HG02759 (cell line): ENCODE results near the gene CACTIN.
A peak's percentile ranks its signal among the peaks of the same experiment; 100 is the strongest.
"Not testable (repeated sequence)": the region's sequence is repeated elsewhere in the genome, so short reads cannot be mapped to it uniquely, and the experiment has no call there.

ENCODE experiments used
- ATAC-seq: cut with Tn5 transposase; IDR thresholded peaks from one replicate; pipeline ENCODE4 v1.9.1; 2021; ENCODE audit warnings: mild to moderate bottlenecking, moderate library complexity; ENCODE audit not compliant: unreplicated experiment

Gene CACTIN

GRCh38 chr19:3626473-3627350 is at the start of gene CACTIN:
Gene CACTIN, minus strand, starts transcription at chr19:3626790. Its CDS starts 28 bp downstream, at chr19:3626762.
- peak; percentile 89 for ATAC-seq

DNA sequence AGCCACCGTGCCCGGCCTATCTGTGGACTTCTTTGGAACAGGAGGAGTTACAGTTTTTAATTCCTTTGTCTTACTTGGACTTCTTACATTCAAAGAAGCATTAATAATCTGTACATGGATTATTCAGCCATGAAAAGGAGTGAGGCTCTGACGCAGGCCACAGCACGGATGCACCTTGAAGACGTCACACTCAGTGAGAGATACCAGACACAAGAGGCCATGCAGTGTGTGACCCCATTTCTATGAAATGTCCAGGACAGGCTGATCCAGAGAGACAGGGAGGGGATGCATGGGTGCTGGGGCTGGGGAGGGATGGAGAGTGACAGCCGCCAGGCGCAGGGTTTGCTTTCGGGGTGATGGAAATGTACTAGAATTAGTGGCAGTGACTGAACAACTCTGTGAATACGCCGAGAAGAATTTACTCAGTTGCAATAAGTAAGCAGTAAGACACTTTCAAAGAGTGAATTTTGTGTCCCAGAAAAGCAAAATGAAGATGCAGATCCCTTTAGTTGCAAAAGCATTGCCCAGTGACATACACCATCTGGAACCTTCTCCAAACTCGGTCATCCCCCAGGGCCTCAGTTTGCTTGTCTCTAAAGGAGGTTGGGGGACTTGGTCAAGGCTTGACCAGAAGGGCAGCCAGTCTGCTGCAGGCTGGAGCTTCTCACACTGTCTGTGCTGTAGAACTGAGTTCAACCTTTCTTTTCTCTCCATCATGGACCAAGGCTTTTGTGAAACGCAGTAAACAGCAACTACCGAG is 48.4 kb upstream of the CACTIN start:
- no peak for ATAC-seq

- no peak for ATAC-seq
Observed at GRCh38 chr19:3673506-3674439, 47.2 kb upstream of the CACTIN start.

DNA sequence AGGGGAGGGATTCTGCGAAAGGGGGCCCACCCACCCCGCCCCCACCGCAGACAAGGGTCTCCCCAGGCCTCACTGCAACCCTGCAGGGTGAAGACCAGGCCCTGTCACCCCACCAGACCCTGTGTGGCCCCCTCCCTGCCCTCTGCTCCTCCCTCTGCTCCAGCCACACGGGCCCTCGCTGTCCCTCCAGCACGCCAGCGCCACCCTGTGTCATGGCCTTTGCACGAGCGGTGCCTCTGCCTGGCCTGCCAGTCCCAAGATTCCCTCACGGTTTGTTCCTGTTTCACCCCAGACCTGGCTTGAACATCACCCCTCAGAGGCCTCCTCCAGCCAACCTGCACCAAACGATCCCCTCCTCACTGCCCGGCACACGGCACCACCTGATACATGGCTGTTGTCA is 46.4 kb upstream of the CACTIN start:
- no peak for ATAC-seq

- no peak for ATAC-seq
Observed at GRCh38 chr19:3672575-3672948, 46.0 kb upstream of the CACTIN start.

- no peak for ATAC-seq
Observed at GRCh38 chr19:3671680-3672574, 45.3 kb upstream of the CACTIN start.

DNA sequence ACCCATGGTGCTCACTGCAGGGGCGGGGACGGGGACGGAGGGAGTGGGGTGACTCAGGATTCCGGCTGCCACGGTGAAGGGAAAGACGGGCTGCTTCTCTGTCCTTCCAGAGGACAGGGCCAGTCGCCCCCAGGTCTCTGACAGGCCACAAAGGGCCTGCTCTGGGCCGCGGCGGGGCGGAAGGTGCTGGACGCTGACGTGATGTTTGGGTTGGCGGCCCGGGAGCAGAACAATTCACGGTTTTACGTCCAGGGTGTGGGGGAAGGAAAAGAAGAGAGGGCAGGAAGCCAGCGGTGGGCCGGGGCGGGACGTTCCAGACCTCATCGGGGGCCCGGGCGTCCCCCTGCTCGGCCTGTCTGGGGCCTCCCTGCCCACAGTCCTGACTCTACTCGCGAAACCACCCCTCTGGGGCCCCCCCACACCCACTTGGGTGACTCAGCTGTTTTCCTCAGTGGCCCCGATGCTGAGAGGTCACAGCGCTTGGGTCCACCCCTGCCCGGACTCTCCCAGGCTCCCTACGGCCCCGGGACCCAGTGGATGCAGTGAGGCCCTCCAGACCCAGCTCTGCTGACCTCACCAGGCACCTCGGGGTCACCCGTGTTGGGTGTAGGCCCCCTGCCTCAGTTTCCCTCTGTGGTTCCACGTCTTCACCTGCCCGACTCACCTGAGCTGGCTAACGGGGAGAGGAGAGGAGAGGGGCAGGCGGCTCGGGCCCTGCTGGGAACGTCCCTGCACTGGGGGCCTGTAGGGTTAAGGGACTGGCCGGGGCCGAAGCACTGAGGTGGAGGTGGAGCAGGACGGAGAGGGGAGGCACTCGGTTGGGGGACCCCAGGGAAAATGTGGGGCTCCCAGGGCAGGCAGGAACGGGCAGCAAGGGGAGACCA is 44.4 kb upstream of the CACTIN start:
- ATAC-seq = no peak

DNA sequence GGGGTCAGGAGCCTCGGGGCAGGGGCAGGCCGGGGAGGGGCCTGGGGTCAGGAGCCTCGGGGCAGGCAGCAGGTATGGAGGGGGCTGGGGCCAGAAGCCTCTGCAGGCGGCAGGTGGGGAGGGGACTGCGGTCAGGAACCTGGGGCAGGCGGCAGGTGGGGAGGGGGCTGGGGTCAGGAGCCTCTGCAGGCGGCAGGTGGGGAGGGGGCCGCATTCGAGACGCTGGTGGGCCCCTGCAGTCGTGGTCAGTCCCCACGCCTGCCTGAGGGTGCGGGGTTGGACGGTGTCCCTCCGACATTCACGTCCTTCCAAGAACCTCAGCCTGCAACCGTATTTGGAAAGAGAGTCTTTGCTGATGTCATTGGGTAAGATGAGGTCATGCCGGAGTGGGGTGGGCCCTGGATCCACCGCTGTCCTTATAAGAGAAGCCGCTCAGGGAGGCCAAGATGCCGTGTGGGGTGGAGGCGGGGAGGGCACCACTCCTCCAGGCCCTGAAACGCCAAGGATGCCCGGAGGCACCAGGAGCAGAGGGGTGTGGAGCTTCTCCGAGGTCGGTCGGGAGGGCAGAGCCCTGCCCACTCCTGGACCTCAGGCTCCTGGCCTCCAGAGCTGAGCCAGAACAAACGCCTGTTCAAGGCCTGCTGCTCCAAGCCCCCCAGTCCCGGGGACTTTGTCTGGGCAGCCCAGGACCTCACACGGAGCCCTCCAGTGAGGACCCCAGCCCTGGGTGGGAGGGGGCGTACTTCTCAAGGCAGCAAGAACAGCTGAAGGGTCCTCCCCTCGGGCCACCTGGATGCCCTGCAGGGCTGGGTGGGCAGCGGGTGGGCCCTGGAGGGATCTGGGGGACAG is 43.6 kb upstream of the CACTIN start:
- no peak for ATAC-seq

DNA sequence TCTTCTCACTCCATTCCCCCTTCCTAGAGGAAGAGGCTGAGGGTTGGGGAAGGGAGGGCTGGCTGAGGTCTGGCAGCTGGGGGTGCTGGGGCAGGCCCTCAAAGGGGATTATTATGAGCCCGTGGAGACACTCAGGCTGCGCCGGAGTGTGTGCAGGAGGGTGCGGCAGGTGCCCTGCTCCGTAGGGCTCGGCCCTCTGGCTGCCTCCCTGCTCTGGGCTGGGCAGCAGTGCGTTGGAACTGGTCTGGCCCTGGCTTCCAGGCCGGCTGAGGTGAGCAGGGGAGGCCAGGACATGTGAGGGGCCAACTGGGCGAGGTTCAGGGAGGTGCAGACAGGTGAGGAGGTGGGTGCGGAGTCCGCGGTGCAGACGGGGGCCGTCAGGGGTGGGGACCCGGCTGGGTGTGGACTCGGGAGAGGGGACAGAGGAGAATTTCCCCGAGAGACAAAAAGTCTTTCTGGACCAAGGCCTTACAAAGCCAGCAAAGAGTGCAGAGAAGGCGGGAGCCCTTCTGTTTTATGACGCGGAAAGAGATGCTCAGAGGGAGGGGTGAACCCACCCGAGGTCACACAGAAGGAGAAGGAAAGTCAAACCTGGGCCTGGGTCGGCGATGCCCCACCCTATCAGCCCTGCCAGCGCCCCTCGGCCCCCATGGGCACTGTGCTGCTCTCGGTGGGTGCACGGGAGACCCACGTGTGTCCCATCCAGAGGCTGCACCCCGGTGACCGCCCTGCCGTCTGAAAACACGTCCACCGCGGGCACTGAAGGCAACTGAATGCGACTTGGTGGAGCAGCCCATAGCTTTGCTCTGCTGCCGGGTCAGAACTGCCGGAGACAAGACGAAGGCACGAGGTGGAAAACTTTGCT is 42.7 kb upstream of the CACTIN start:
- ATAC-seq = no peak

- no peak for ATAC-seq
Observed at GRCh38 chr19:3668331-3669081, 41.9 kb upstream of the CACTIN start.

DNA sequence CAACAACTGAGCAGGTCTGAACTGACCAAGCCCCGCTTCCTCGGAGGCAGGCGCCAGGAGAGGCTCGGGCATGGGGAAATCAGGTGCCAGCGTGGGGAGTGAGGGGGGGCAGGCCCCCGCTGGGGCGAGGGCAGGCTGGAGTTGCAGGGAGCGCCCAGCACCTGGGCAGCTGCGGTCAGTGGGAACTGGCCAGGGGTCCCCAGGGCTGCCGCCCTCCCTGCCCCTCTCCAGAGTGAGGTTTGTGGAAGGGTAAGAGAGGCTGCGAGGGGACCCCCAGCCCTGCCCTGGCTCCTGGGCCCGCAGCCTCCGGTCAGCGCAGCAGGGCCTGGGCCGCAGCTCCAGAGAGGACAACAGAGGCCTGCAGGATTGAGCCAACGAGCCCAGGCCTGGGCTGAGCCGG is 41.2 kb upstream of the CACTIN start:
- ATAC-seq = no peak

DNA sequence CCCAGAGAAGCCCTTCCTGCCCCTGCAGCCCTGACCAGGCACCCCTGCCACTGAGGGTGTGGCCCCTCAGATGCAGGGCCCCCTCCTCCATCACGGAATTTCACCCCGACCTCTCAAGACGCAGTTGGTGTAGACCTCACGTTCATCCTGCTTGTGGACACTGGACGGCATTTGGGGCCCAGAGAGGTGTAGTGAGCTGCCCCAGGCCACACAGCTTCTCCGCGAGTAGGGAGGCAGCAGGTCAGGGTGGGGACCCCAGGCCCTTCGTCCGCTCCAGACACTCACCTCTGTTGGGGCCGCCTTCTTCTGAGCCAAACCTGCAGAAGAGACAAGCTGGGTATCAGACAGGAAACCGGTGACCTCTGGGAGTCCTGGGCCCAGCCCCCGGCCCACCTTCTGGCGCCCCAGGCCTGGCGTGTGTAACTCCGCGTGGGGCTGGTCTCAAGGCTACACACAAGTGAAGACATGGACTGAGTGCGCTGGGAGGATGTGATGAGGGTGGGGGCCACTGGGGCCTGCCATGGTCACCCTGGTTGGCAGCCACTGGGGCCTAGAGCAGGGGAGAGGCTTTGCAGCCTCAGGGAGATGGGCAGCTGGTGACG is 40.5 kb upstream of the CACTIN start:
- no peak for ATAC-seq

DNA sequence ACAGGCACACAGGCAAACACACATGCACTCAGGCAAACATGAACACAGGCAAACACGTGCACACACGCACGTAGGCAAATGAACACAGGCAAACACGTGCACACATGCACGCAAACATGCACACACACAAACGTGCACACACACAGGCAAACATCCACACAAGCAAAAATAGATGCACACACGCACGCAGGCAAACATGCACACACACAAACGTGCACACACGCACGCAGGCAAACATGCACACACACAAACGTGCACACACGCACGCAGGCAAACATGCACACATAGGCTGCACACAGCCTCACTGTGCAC is 39.9 kb upstream of the CACTIN start:
- ATAC-seq = not testable (repeated sequence)

DNA sequence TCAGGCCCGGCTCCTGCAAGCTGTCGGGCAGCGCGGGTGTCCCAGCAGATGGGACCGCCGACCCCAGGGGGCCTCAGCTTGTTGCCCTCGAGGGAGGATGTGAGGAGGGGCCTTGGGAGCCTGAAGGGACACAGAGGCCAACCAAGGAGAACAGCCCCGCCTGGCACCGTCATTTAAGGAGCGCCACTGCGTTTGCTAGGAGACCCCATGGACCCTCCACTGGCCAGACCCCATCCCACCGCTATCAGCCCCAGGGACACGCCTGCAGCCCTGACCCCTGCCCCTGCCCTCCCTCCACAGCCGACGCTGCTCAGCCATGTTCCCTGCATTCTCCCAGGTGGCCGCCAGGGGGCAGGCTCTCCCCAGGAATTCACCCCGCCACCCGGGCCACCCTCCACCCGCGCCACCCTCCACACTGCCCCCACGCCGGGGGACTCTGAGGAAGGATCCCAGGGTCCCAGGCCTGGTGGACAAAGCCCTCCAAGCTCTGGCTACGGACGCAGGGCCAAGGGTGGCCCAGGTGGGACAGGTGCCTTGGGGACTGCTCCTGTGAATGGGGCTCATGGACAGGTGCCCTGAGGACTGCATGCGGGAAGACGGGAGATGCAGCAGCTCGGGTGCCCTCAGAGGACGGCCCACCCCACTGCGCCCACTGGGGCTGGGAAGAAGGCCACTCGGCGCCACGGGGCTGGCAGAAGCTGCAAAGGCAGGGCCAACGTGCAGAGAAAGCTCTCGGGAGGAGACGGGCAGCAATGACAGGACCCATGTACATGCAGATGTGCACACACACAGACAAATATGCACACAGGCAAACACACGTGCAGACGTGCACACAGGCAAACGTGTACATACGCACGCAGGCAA is 39.3 kb upstream of the CACTIN start:
- ATAC-seq = no peak

DNA sequence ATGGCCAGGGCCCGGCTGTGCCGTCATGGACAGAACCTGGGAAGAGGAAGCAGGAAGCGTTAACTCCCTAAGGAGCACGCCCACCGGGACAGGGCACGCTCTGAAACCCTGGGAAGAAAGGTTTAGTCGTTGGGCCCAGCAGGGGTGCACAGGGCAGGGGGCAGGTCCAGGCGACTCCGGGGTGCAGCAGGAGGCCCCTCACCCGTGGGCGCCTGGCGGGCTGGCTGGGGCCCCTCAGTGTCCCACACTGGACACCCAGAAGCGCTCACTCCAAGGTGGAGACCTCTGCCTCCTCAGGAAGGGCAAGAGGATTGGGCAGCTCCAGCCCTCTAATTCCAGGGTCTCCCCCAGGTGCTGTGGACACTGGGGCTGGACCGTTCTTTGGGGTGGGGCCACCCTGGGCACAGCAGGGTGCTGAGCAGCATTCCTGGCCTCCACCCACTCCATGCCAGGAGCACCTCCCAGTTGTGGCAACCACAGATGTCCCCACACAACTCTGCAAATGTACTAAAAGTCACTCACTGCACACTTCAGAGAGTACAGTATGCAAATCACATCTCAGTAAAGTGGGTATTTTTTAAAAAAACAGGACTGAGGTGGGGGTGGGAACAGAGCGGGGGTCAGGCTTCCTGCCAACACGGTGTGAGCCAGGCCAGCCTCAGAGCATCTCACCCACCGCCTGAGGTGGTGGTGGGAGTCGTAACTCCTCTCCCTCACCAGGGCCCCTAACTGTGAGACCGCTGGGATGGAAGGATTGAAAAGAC is 38.5 kb upstream of the CACTIN start:
- no peak for ATAC-seq
